Activated CD8-positive, alpha-beta memory T cell treated with anti-CD3 and anti-CD28 coated beads, Interleukin-2, amount 50 U/mL, for 24 hours (primary cell): ENCODE data around the gene TIAM2.
A peak's percentile ranks its signal among the peaks of the same experiment; 100 is the strongest.
"Not testable (repeated sequence)": the region's sequence is repeated elsewhere in the genome, so short reads cannot be mapped to it uniquely, and the experiment has no call there.

Experiments used
- DNase-seq: peaks from one replicate; pipeline ENCODE4 v3.0.0-alpha.2; 2020; ENCODE audit errors: extremely low read depth

TIAM2 gene

DNA sequence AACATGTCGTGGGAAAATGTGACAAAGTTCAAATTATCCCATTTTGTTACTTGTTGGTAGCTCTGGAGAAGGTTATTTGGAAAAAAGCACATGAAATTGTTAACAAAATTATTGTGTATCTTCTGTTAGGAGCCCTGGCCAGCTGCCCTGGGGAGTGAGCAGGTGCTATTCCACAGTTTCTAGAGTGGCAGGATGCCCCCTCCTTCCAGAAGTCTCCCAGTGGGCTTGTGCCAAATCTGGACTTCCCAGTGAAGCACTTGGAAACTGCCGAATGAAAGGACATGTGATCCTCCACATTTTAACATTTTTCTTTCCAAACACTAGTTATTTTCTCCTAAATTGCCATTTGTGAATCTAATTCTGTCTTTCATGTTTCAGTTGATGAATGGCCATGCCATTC, 201.8 kb downstream of the TIAM2 start:
- DNase-seq = no peak

DNA sequence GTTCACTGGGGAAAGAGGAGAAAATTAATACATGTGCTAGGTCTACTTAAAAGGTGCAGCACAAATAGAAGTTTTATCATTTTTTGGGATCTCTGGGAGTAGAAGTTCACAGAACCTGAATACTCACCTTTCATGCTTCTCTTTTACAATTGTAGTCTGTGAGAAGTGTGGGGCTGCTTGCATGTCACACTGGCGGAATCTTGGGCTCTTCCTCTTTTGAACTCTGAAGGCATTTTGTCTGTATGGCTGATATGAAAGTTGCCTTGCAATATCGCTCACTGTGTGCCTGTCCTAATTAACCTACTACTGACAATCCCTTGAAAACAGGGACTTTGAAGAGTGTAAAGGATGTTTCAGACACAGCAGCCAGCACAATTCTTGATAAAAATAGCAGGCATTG, 202.8 kb downstream of the TIAM2 start:
- DNase-seq = no peak

DNA sequence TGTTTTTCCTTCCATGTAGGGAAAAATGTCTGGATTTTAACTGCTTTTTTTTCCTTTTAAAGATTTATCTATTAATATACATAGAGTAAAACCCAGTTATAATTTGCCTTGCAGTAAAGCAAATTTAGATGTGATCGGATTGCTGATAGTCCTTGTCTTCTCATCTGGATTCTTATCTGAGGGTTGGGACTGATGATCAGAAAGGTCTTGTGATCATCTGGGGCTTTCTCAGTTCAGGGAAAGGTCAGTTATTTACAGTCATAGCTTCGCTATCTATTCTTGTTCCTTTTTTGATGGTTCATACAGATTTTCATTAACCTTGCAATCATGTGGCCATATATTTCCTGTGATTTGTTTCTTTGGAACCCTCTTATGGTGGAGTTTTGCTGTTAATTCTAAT, 204.9 kb downstream of the TIAM2 start:
- no peak for DNase-seq

DNA sequence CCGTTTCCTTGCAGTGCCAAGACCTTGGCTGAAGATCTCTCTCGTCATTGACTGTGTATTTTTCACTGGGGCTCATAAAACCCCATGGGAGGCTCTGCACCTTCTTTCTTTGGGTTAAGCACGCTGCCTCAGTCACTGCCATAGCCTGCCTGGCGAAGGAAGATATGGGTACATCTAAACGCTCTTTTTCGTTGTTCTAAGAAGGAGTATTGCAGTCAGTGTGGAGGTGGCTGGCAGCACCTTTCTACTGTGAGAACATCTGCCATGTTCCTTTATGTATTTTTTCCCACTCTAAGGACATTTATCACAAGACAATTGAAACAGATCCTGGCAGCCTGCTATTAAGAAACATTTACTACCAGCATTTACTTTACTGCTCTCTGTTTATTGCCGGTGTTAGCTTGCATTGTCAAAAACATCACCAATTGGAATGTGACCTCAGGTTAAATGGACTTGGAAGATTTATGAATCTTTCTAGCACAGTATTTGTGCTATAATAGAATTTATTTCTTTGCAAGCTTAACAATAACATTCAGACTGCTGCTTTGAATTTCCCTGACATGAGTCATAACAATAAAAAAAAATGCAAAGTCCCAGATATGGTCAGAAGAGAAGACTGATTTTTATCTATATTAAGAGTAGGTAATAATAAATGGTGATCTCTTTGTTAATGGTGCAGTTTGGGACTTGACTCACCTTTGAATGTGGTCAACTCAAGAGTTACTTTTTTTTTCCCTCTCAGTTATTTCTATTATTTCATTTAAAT, 206.5 kb downstream of the TIAM2 start:
- no peak for DNase-seq

DNA sequence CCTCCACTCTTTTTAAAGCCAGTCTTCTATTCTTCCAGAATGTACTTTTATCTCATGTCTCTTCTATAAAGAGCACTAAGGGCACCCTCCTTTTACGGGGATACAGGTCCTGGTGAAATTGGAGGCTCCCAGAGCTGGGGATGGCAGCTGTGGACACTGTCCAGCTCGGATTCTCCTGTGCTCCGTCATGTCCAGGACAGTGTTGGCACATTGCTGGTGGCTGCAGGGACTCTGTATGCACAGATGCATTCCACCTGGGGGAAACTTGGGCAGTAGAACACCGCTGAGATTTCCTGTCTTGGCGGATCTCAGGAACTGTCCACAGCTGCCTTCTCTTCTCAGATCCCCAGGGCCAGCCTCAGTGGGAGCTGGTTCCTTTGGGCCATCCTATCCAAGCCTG, 212.1 kb downstream of the TIAM2 start:
- no peak for DNase-seq

DNA sequence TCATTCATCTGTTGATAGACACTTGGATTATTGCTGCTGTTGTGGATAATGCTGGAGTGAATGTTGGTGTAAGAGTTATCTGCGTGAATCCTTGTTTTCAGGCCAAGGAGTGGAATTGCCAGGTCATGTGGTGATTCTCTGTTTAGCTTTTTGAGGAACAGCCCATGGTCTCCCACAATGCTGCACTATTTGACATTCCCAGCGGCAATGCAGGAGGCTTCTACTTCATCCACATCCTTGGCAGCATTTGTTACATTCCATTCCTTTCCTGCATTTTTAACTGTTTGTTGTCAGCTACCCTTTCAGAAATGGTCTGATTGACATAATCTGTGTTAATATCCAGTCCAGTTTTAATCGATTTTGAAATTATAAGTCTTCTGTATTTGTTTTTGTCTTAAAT, 217.0 kb downstream of the TIAM2 start:
- DNase-seq = no peak

DNA sequence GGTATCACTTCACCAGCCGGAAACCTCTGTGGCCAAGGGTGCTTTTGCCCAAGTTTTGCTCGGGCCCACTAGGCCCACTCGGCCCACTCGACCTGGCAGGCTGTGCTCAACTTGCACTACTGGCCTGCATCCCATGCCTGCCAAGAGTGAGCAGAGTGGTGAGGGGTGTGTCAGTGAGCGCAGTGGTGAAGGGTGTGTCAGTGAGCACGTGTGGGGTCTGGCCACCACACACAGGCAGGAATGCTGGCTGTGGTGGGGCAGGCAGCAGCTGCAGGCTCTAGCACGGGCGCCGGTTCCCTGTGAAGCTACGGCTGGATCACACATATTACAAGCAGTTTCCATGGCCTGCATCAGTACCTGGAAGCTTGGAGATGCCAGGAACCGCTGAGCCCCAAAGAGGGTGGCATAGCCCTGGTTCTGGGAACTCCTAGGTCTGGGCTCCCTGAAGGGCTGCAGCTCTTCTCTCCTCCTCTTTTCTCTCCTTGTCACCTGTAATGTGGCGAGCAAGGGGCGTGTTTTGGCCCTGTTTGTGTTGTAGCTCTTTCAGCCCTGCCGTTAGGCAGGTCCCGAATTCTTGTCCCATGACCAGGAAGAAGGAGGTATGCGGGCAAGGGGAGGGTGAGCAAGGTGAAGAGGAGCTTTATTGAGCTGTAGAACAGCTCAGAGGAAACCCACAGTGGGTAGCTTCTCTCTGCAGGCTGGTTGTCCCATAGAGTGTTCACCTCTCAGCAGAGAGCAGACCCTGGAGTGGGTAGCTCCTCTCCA, 217.7 kb downstream of the TIAM2 start:
- no peak for DNase-seq

GRCh38 chr6:155213611-155214372, 218.7 kb downstream of the TIAM2 start:
- DNase-seq = no peak

GRCh38 chr6:155215906-155216305, 220.8 kb downstream of the TIAM2 start:
- no peak for DNase-seq

- DNase-seq = no peak
Observed at GRCh38 chr6:155216312-155217046, 221.4 kb downstream of the TIAM2 start.

- not testable (repeated sequence) for DNase-seq
Observed at GRCh38 chr6:155218711-155219110, 223.6 kb downstream of the TIAM2 start.

- DNase-seq = no peak
Observed at GRCh38 chr6:155219299-155219698, 224.2 kb downstream of the TIAM2 start.

GRCh38 chr6:155219858-155220301, 224.8 kb downstream of the TIAM2 start:
- no peak for DNase-seq

GRCh38 chr6:155221086-155221485, 226.0 kb downstream of the TIAM2 start:
- DNase-seq = no peak

GRCh38 chr6:155222506-155222905, 227.4 kb downstream of the TIAM2 start:
- no peak for DNase-seq

- DNase-seq = peak; percentile 12
Observed at GRCh38 chr6:155223646-155224451, 228.7 kb downstream of the TIAM2 start.

- no peak for DNase-seq
Observed at GRCh38 chr6:155224618-155225017, 229.5 kb downstream of the TIAM2 start.

GRCh38 chr6:155227046-155227445, 231.9 kb downstream of the TIAM2 start:
- no peak for DNase-seq

DNA sequence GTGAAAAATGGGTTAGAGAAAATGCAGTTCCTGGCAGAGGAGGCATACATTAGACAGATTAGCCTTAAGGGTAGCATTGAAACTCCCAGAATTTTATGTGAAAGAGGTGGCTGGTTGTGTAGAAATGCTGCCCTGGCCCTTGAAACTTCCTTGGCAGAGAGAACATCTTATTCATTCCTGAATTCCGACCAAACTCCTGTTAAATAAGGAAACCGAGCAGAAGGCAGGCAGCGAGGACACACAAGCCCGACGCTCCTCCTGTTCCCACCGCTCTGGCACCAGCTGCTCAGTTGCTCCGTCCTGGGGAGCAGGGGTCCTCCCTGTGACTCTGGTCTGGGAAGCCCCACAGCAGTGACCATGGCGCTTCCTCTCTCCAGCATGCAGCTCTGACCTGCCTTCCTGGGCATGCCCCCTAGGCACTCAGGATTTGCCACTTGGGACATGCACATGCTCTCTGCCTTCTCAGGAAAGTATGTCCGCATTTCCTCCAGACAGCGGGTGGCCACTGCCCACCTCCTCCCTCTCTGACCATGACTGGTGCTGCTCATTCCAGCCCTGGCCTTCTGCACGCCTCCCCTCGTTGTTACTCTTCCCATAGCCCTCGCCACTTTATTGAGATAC, 233.5 kb downstream of the TIAM2 start:
- DNase-seq = no peak

- DNase-seq = not testable (repeated sequence)
Observed at GRCh38 chr6:155230975-155231374, 235.9 kb downstream of the TIAM2 start.
